GM12878 (cell line): ENCODE results near the gene S100A6.

Source experiments
- BACH1 ChIP-seq: fragments of 450-650 bp; IDR thresholded peaks from 2 replicates; pipeline ENCODE4 v1.6.1; 2017; ENCODE audit warnings: mild to moderate bottlenecking, borderline replicate concordance
- BRCA1 ChIP-seq: IDR thresholded peaks from 2 replicates; pipeline ENCODE4 v1.6.1; 2011; ENCODE audit warnings: low read depth, low read length, improper control_type of control experiment
- CTCF ChIP-seq, 3 experiments: IDR thresholded peaks in 2 of 3; conservative IDR thresholded peaks in 1 of 3; 2 replicates each; pipeline ENCODE4 v1.5.1; 2011; ENCODE audit warnings: low read depth in 3 of 3, low read length in 3 of 3, mild to moderate bottlenecking in 3 of 3, control low read depth in 2 of 3, moderate library complexity in 2 of 3, inconsistent platforms in 1 of 3, mixed read lengths in 1 of 3; ENCODE audit not compliant: control insufficient read depth in 2 of 3, insufficient read depth in 1 of 3; ENCODE audit errors: extremely low read depth in 1 of 3
- EGR1 ChIP-seq, 2 experiments: IDR thresholded peaks; 1 replicate in 1 of 2; 2 replicates in 1 of 2; pipeline ENCODE4 v1.6.1; 2011 to 2012; ENCODE audit warnings: low read depth in 2 of 2, low read length in 2 of 2, borderline replicate concordance in 1 of 2, mild to moderate bottlenecking in 1 of 2, moderate library complexity in 1 of 2
- EZH2 ChIP-seq: IDR thresholded peaks from 2 replicates; pipeline ENCODE4 v1.6.1; 2012; ENCODE audit warnings: low read depth, mild to moderate bottlenecking, control low read depth, inconsistent platforms, low read length, borderline replicate concordance; ENCODE audit not compliant: control insufficient read depth
- HDAC6 ChIP-seq: fragments of 200-600 bp; sonication (generic); IDR thresholded peaks from one replicate; pipeline ENCODE4 v1.8.0; 2017; ENCODE audit warnings: antibody characterized with exemption; ENCODE audit not compliant: unreplicated experiment
- KDM1A ChIP-seq: fragments of 200-600 bp; sonication (generic); IDR thresholded peaks from 2 replicates; pipeline ENCODE4 v1.6.1; 2016; ENCODE audit warnings: borderline replicate concordance
- MAX ChIP-seq: IDR thresholded peaks from 2 replicates; pipeline ENCODE4 v1.6.1; 2012; ENCODE audit warnings: low read depth, low read length, improper control_type of control experiment
- POLR2AphosphoS2 ChIP-seq: IDR thresholded peaks from 2 replicates; pipeline ENCODE4 v1.6.1; 2011; ENCODE audit warnings: low read depth, mild to moderate bottlenecking, low read length, improper control_type of control experiment, moderate library complexity
- REST ChIP-seq: IDR thresholded peaks from 2 replicates; pipeline ENCODE4 v1.6.1; 2012; ENCODE audit warnings: mild to moderate bottlenecking, low read depth, low read length
- ZNF274 ChIP-seq: IDR thresholded peaks from one replicate; pipeline ENCODE4 v1.8.0; 2011; ENCODE audit not compliant: insufficient read length, insufficient read depth

- no peak for TF ChIP-seq POLR2AphosphoS2
- no peak for TF ChIP-seq BRCA1
- no peak for TF ChIP-seq EZH2
- TF ChIP-seq KDM1A = no peak
- TF ChIP-seq EGR1 (IDR thresholded peaks at IDR 0.05; ENCODE audit: borderline replicate concordance in 1 of 2, low read depth in 2 of 2, low read length in 2 of 2) = no peak
- no peak for TF ChIP-seq ZNF274
- no peak for TF ChIP-seq BACH1
- no peak for TF ChIP-seq REST
- no peak for TF ChIP-seq MAX
- TF ChIP-seq CTCF (IDR thresholded peaks at IDR 0.05 in 2 of 3, conservative IDR thresholded peaks at IDR 0.05 in 1 of 3; ENCODE audit: control insufficient read depth in 2 of 3, extremely low read depth in 1 of 3, insufficient read depth in 1 of 3, low read depth in 3 of 3, low read length in 3 of 3) = no peak
- TF ChIP-seq HDAC6 = no peak
Measured at GRCh38 chr1:153507926-153508583, 27.7 kb downstream of the S100A6 start.
